Gastroesophageal sphincter (tissue), 4 donors: ENCODE measurements around the gene PPP3CA. TPM values are rescaled to one million over a fixed set of nuclear protein-coding genes. Genes with fewer than 3 reads are reported as not detected.

Source experiments
- ATAC-seq: fragments of 150-250 bp; one replicate; pipeline ENCODE4 v1.9.1; 2016; ENCODE audit warnings: mild to moderate bottlenecking, moderate library complexity
- H3K27ac ChIP-seq, 4 donors: fragments of 200-600 bp; sonication (generic) in 3 of 4; 1 replicate in 3 of 4; 2 replicates in 1 of 4; pipeline ENCODE4 v1.5.1; 2016 to 2019
- H3K27me3 ChIP-seq: fragments of 200-600 bp; sonication (generic); one replicate; pipeline ENCODE4 v1.5.1; 2019
- H3K36me3 ChIP-seq, 2 donors: fragments of 200-600 bp; sonication (generic); one replicate each; pipeline ENCODE4 v1.5.1; 2019; ENCODE audit warnings: control low read depth in 1 of 2
- H3K4me1 ChIP-seq, 3 donors: fragments of 200-600 bp; sonication (generic); 1 replicate in 2 of 3; 2 replicates in 1 of 3; pipeline ENCODE4 v1.5.1; 2016 to 2019; ENCODE audit warnings: control low read depth in 2 of 3
- H3K4me3 ChIP-seq, 2 donors: fragments of 200-600 bp; sonication (generic); one replicate each; pipeline ENCODE4 v1.5.1; 2019; ENCODE audit warnings: mild to moderate bottlenecking in 1 of 2, moderate library complexity in 1 of 2
- H3K9me3 ChIP-seq, 3 donors: fragments of 200-600 bp; sonication (generic); one replicate each; pipeline ENCODE4 v1.5.1; 2017 to 2019; ENCODE audit warnings: control low read depth in 2 of 3
- CTCF ChIP-seq, 4 experiments: fragments of 200-600 bp in 2 of 4; fragments of 450-650 bp in 2 of 4; sonication (generic) in 1 of 4; IDR thresholded peaks; one replicate each; pipeline ENCODE4 v1.5.1; 2017 to 2019; ENCODE audit warnings: antibody characterized with exemption in 4 of 4, mild to moderate bottlenecking in 2 of 4, moderate library complexity in 2 of 4
- EP300 ChIP-seq: sonication (generic); formaldehyde crosslinking; IDR thresholded peaks from one replicate; pipeline ENCODE4 v1.6.1; 2017; ENCODE audit warnings: antibody characterized with exemption, mild to moderate bottlenecking
- POLR2A ChIP-seq, 2 donors: fragments of 450-650 bp; IDR thresholded peaks; one replicate each; pipeline ENCODE4 v1.6.1; 2017; ENCODE audit warnings: antibody characterized with exemption in 2 of 2, mild to moderate bottlenecking in 2 of 2, moderate library complexity in 1 of 2
- POLR2AphosphoS5 ChIP-seq: sonication (generic); formaldehyde crosslinking; IDR thresholded peaks from one replicate; pipeline ENCODE4 v1.6.1; 2017; ENCODE audit warnings: antibody characterized with exemption
- WGBS, 2 donors: methylation state at CpG; one replicate each; pipeline ENCODE4 v1.1.5; 2018; ENCODE audit warnings: low coverage in 1 of 2; 5-methylcytosine and 5-hydroxymethylcytosine counted together
- total RNA-seq, 4 donors: library from RNA; depleted of rRNA; stranded (reverse); fragments of >200 nt; gene quantifications; one replicate each; pipeline ENCODE4 v1.1.0, GENCODE V29; 2016

PPP3CA gene
- total RNA-seq, 4 donors from 2014 or later = 21.1 to 29.2 (median 24.8) TPM

GRCh38 chr4:101253121-101253520 lies 94.2 kb downstream of the PPP3CA start:
- 42 to 50% methylated on average over 1 of the region's 1 CpG for WGBS, 2 donors
- H3K4me3 ChIP-seq = no peak overlapping the region
- H3K36me3 ChIP-seq = no peaks in the 10 kb centered on the region
- TF ChIP-seq CTCF (IDR thresholded peaks at IDR 0.05) (no peak), POLR2A (IDR thresholded peaks at IDR 0.05) (no peak), POLR2AphosphoS5 (no peak), EP300 (no peak)
- H3K9me3 ChIP-seq = no peaks in the 10 kb centered on the region
- ATAC-seq = no peak
- H3K4me1 ChIP-seq = peaks cover 0 to 8% (median 0%) of the 10 kb centered on the region in 3 donors
- H3K27me3 ChIP-seq = no peaks in the 10 kb centered on the region
- H3K27ac ChIP-seq = no peak overlapping the region

- WGBS, 2 donors = 43 to 49% methylated on average over 1 to 2 of the region's 2 CpGs
- ATAC-seq = no peak
Measured at GRCh38 chr4:101252721-101253120, 94.6 kb downstream of the PPP3CA start.

GRCh38 chr4:101251261-101251660 lies 96.1 kb downstream of the PPP3CA start:
- H3K36me3 ChIP-seq = no peaks in the 10 kb centered on the region
- no peak for ATAC-seq
- no peak overlapping the region for H3K27ac ChIP-seq
- no peak overlapping the region for H3K4me3 ChIP-seq
- H3K9me3 ChIP-seq = no peaks in the 10 kb centered on the region
- no peaks in the 10 kb centered on the region for H3K27me3 ChIP-seq
- H3K4me1 ChIP-seq = peaks cover 0 to 3% (median 0%) of the 10 kb centered on the region in 3 donors
- WGBS, 2 donors = 81 to 90% methylated on average over 3 of the region's 3 CpGs
- TF ChIP-seq EP300 (no peak), POLR2AphosphoS5 (no peak), CTCF (IDR thresholded peaks at IDR 0.05) (no peak), POLR2A (IDR thresholded peaks at IDR 0.05) (no peak)

More at GRCh38 chr4:101252721-101253120, 94.6 kb downstream of the PPP3CA start:
- H3K36me3 ChIP-seq = no peaks in the 10 kb centered on the region
- H3K27me3 ChIP-seq = no peaks in the 10 kb centered on the region
- H3K4me3 ChIP-seq = no peak overlapping the region
- no peak for TF ChIP-seq CTCF (IDR thresholded peaks at IDR 0.05)
- no peak for TF ChIP-seq EP300
- H3K27ac ChIP-seq = no peak overlapping the region
- peaks cover 0 to 8% (median 0%) of the 10 kb centered on the region in 3 donors for H3K4me1 ChIP-seq
- no peaks in the 10 kb centered on the region for H3K9me3 ChIP-seq

- Histone ChIP-seq H3K36me3 (no peaks in the 10 kb centered on the region), H3K4me1 (peaks cover 0 to 12% (median 0%) of the 10 kb centered on the region in 3 donors), H3K9me3 (no peaks in the 10 kb centered on the region), H3K27ac (no peak overlapping the region), H3K4me3 (no peak overlapping the region), H3K27me3 (no peaks in the 10 kb centered on the region)
- WGBS, 2 donors = 92 to 94% methylated on average over 5 of the region's 5 CpGs
- TF ChIP-seq EP300 (no peak), CTCF (IDR thresholded peaks at IDR 0.05) (no peak), POLR2AphosphoS5 (no peak), POLR2A (IDR thresholded peaks at IDR 0.05) (no peak)
- ATAC-seq = no peak
Measured at GRCh38 chr4:101244349-101244748, 103.0 kb downstream of the PPP3CA start.

- no peaks in the 10 kb centered on the region for H3K36me3 ChIP-seq
- H3K4me3 ChIP-seq = no peak overlapping the region
- TF ChIP-seq EP300 = no peak
- no peak for TF ChIP-seq POLR2A (IDR thresholded peaks at IDR 0.05)
- TF ChIP-seq CTCF (IDR thresholded peaks at IDR 0.05) = no peak
- no peak for TF ChIP-seq POLR2AphosphoS5
- H3K27me3 ChIP-seq = no peaks in the 10 kb centered on the region
- no peaks in the 10 kb centered on the region for H3K9me3 ChIP-seq
- no peak overlapping the region for H3K27ac ChIP-seq
- no peak for ATAC-seq
- peaks cover 0 to 22% (median 3%) of the 10 kb centered on the region in 3 donors for H3K4me1 ChIP-seq
- 80 to 100% methylated on average over 1 of the region's 1 CpG for WGBS, 2 donors
Measured at GRCh38 chr4:101242441-101242840, 104.9 kb downstream of the PPP3CA start.
